Peyer's patch (tissue), 4 donors: ENCODE data around the gene TPRG1L.

ENCODE experiments used
- CTCF ChIP-seq, 6 experiments: fragments of 450-650 bp in 4 of 6; fragments of 200-600 bp in 2 of 6; sonication (generic) in 1 of 6; IDR thresholded peaks; one replicate each; pipeline ENCODE4 v1.5.1; 2017 to 2019; ENCODE audit warnings: antibody characterized with exemption in 6 of 6, mild to moderate bottlenecking in 3 of 6, moderate library complexity in 1 of 6
- POLR2A ChIP-seq, 2 donors: fragments of 450-650 bp; IDR thresholded peaks; one replicate each; pipeline ENCODE4 v1.5.1; 2017; ENCODE audit warnings: antibody characterized with exemption in 2 of 2, mild to moderate bottlenecking in 2 of 2, moderate library complexity in 2 of 2

- TF ChIP-seq POLR2A (IDR thresholded peaks at IDR 0.05) (no peak), CTCF (IDR thresholded peaks at IDR 0.05) (no peak)
Observed at GRCh38 chr1:3596663-3597598, 27.9 kb upstream of the TPRG1L start.
